HepG2 (cell line): ENCODE measurements around the gene RMDN2. TPM values are rescaled to one million over a fixed set of nuclear protein-coding genes. Genes with fewer than 3 reads are reported as not detected.

ENCODE experiments used
- ATRX ChIP-seq: sonication (generic); formaldehyde crosslinking; IDR thresholded peaks from 2 replicates; pipeline ENCODE4 v1.4.0; 2020; ENCODE audit warnings: missing genetic modification reagents, borderline replicate concordance
- CEBPB ChIP-seq: IDR thresholded peaks from 2 replicates; pipeline ENCODE4 v1.6.1; 2011; ENCODE audit warnings: low read depth, low read length, improper control_type of control experiment, borderline replicate concordance
- FOXO4 ChIP-seq: sonication (generic); formaldehyde crosslinking; conservative IDR thresholded peaks from 2 replicates; pipeline ENCODE4 v1.8.1; 2023; ENCODE audit warnings: missing genetic modification reagents
- GATAD1 ChIP-seq: IDR thresholded peaks from 2 replicates; pipeline ENCODE4 v1.6.1; 2016; ENCODE audit warnings: missing genetic modification reagents, missing compliant biosample characterization
- GFI1 ChIP-seq: sonication (generic); formaldehyde crosslinking; IDR thresholded peaks from 2 replicates; pipeline ENCODE4 v1.5.0; 2020; ENCODE audit warnings: missing genetic modification reagents, mild to moderate bottlenecking, borderline replicate concordance
- GLI4 ChIP-seq: sonication (generic); formaldehyde crosslinking; IDR thresholded peaks from 2 replicates; pipeline ENCODE4 v1.5.1; 2020; ENCODE audit warnings: missing genetic modification reagents, mild to moderate bottlenecking, moderate library complexity, borderline replicate concordance
- JDP2 ChIP-seq: sonication (generic); formaldehyde crosslinking; IDR thresholded peaks from 2 replicates; pipeline ENCODE4 v1.8.1; 2022; ENCODE audit warnings: missing genetic modification reagents, borderline replicate concordance
- NCOA5 ChIP-seq: sonication (generic); formaldehyde crosslinking; IDR thresholded peaks from 2 replicates; pipeline ENCODE4 v1.4.0; 2020; ENCODE audit warnings: missing genetic modification reagents
- PATZ1 ChIP-seq: sonication (generic); formaldehyde crosslinking; IDR thresholded peaks from 2 replicates; pipeline ENCODE4 v1.4.0; 2020; ENCODE audit warnings: missing genetic modification reagents
- POLR2A ChIP-seq, 2 experiments: IDR thresholded peaks; 2 replicates each; pipeline ENCODE4 v1.6.1; 2011; ENCODE audit warnings: low read depth in 2 of 2, low read length in 2 of 2, mild to moderate bottlenecking in 1 of 2, moderate library complexity in 1 of 2; ENCODE audit not compliant: insufficient read depth in 1 of 2
- RNF219 ChIP-seq: sonication (generic); formaldehyde crosslinking; IDR thresholded peaks from 2 replicates; pipeline ENCODE4 v1.5.0; 2020; ENCODE audit warnings: mild to moderate bottlenecking, missing genetic modification reagents
- RXRA ChIP-seq: sonication (generic); formaldehyde crosslinking; IDR thresholded peaks from 2 replicates; pipeline ENCODE4 v1.5.1; 2020; ENCODE audit warnings: missing genetic modification reagents
- SIN3A ChIP-seq: IDR thresholded peaks from 2 replicates; pipeline ENCODE4 v1.6.1; 2011; ENCODE audit warnings: low read depth, mild to moderate bottlenecking, control low read depth, low read length, borderline replicate concordance
- SIX4 ChIP-seq: sonication (generic); formaldehyde crosslinking; IDR thresholded peaks from 2 replicates; pipeline ENCODE4 v1.4.0; 2020; ENCODE audit warnings: missing genetic modification reagents
- SMARCC2 ChIP-seq: fragments of 450-650 bp; IDR thresholded peaks from 2 replicates; pipeline ENCODE4 v1.6.1; 2017; ENCODE audit warnings: antibody characterized with exemption, mild to moderate bottlenecking
- TAF1 ChIP-seq: sonication (generic); formaldehyde crosslinking; IDR thresholded peaks from 2 replicates; pipeline ENCODE4 v1.4.0; 2020; ENCODE audit warnings: missing genetic modification reagents
- TBL1XR1 ChIP-seq: fragments of 150-350 bp; IDR thresholded peaks from 2 replicates; pipeline ENCODE4 v1.6.1; 2014; ENCODE audit warnings: borderline replicate concordance, low read length; ENCODE audit not compliant: partially characterized antibody
- ZFP1 ChIP-seq: IDR thresholded peaks from 2 replicates; pipeline ENCODE4 v1.6.1; 2016
- ZFP36L1 ChIP-seq: sonication (generic); formaldehyde crosslinking; IDR thresholded peaks from 2 replicates; pipeline ENCODE4 v1.8.0; 2022; ENCODE audit warnings: mild to moderate bottlenecking, missing genetic modification reagents, moderate library complexity
- ZNF496 ChIP-seq: sonication (generic); formaldehyde crosslinking; IDR thresholded peaks from 2 replicates; pipeline ENCODE4 v1.8.1; 2023; ENCODE audit warnings: mild to moderate bottlenecking, moderate library complexity, missing genetic modification reagents; ENCODE audit not compliant: insufficient replicate concordance
- ZNF552 ChIP-seq: sonication (generic); formaldehyde crosslinking; IDR thresholded peaks from 2 replicates; pipeline ENCODE4 v1.9.0; 2022; ENCODE audit warnings: missing genetic modification reagents, mild to moderate bottlenecking, borderline replicate concordance
- ZNF615 ChIP-seq: sonication (generic); formaldehyde crosslinking; IDR thresholded peaks from 2 replicates; pipeline ENCODE4 v1.5.0; 2020; ENCODE audit warnings: mild to moderate bottlenecking, missing genetic modification reagents, borderline replicate concordance
- ZNF784 ChIP-seq: sonication (generic); formaldehyde crosslinking; IDR thresholded peaks from 2 replicates; pipeline ENCODE4 v1.5.1; 2020; ENCODE audit warnings: missing genetic modification reagents, mild to moderate bottlenecking, borderline replicate concordance
- ZNF850 ChIP-seq: sonication (generic); formaldehyde crosslinking; conservative IDR thresholded peaks from 2 replicates; pipeline ENCODE4 v1.9.0; 2021; ENCODE audit warnings: mild to moderate bottlenecking, missing genetic modification reagents
- polyA plus RNA-seq, 8 experiments: library from polyadenylated mRNA; depleted of rRNA in 3 of 8; stranded (reverse) in 7 of 8; unstranded in 1 of 8; fragments of >200 nt; fragmentation: Illumina TruSeq in 4 of 8; extraction: Trizol in 4 of 8; gene quantifications; 2 replicates each; pipeline versions ENCODE4 v1.2.1 to v1.2.3, GENCODE V29; 2011 to 2016; ENCODE audit warnings: low read depth in 4 of 8, missing spikeins in 1 of 8, mixed read lengths in 1 of 8; ENCODE audit not compliant: insufficient read depth in 1 of 8
- total RNA-seq, 5 experiments: library from RNA; depleted of rRNA; stranded (reverse); fragments of >200 nt; fragmentation: Illumina TruSeq; extraction: Trizol; gene quantifications; 2 replicates each; pipeline ENCODE4 v1.2.3, GENCODE V29; 2016; ENCODE audit warnings: low read depth in 1 of 5

Gene RMDN2
- total and polyA plus RNA-seq, 2 of the 13 experiments (the other 11 are each of a cell fraction or from before 2014, with no cell fraction given) = 2.3 to 8.9 TPM

- TF ChIP-seq ZNF784 (peak; percentile 98), ZNF552 (CRISPR knock-in tag) (peak; percentile 87; the same call in 1 of the 2 replicates), ZFP36L1 (CRISPR knock-in tag) (peak; percentile 93), GLI4 (CRISPR knock-in tag) (peak; percentile 66; the same call in 1 of the 2 replicates), SIN3A (peak; percentile 79), PATZ1 (CRISPR knock-in tag) (peak; percentile 100), RXRA (peak; percentile 87), ATRX (CRISPR knock-in tag) (no peak), TBL1XR1 (peak; percentile 72), SMARCC2 (no peak), CEBPB (peak; percentile 71; the same call in 1 of the 2 replicates), SIX4 (CRISPR knock-in tag) (no peak; the same call in 1 of the 2 replicates), TAF1 (peak; percentile 94), FOXO4 (CRISPR knock-in tag) (no peak), JDP2 (CRISPR knock-in tag) (no peak), ZNF850 (CRISPR knock-in tag) (peak; percentile 83; the same call in 1 of the 2 replicates), ZNF615 (peak; percentile 75; the same call in 1 of the 2 replicates), POLR2A (IDR thresholded peaks at IDR 0.05; ENCODE audit: insufficient read depth in 1 of 2, low read depth in 2 of 2, low read length in 2 of 2) (peak; percentile 97 to 98), GFI1 (CRISPR knock-in tag) (peak; percentile 91), NCOA5 (CRISPR knock-in tag) (peak; percentile 34; the same call in 1 of the 2 replicates), ZNF496 (no peak), RNF219 (peak; percentile 47; the same call in 1 of the 2 replicates), ZFP1 (no peak), GATAD1 (CRISPR knock-in tag) (peak; percentile 86)
Observed at GRCh38 chr2:37925063-37925897, at the start of gene RMDN2 (continued).
